Esophagus muscularis mucosa (tissue), 4 donors: Measurements from ENCODE around the gene ATP10B. TPM values are rescaled to one million over a fixed set of nuclear protein-coding genes. Genes with fewer than 3 reads are reported as not detected.

Source experiments
- DNase-seq: peaks from one replicate; pipeline ENCODE4 v3.0.0-alpha.2; 2017; ENCODE audit errors: extremely low spot score
- H3K27ac ChIP-seq, 4 donors: fragments of 200-600 bp; sonication (generic); replicated peaks in 1 of 4; 1 replicate in 3 of 4; 2 replicates in 1 of 4; pipeline ENCODE4 v1.5.1; 2016 to 2019; ENCODE audit warnings: mild to moderate bottlenecking in 1 of 4
- H3K27me3 ChIP-seq, 4 donors: fragments of 200-600 bp; sonication (generic); one replicate each; pipeline versions ENCODE4 v1.5.1 to v1.6.0; 2016 to 2019
- H3K36me3 ChIP-seq, 4 donors: fragments of 200-600 bp; sonication (generic); one replicate each; pipeline ENCODE4 v1.5.1; 2016 to 2019
- H3K4me1 ChIP-seq, 4 donors: fragments of 200-600 bp; sonication (generic); one replicate each; pipeline ENCODE4 v1.5.1; 2016 to 2019
- H3K4me3 ChIP-seq, 4 donors: fragments of 200-600 bp; sonication (generic); 1 replicate in 2 of 4; 2 replicates in 2 of 4; pipeline ENCODE4 v1.5.1; 2016 to 2019; ENCODE audit warnings: mild to moderate bottlenecking in 4 of 4, moderate library complexity in 1 of 4
- H3K9me3 ChIP-seq, 4 donors: fragments of 200-600 bp; sonication (generic); 1 replicate in 3 of 4; 2 replicates in 1 of 4; pipeline ENCODE4 v1.5.1; 2016 to 2019
- CTCF ChIP-seq, 3 experiments: fragments of 200-600 bp in 2 of 3; fragments of 450-650 bp in 1 of 3; sonication (generic) in 2 of 3; IDR thresholded peaks; one replicate each; pipeline ENCODE4 v1.5.1; 2017 to 2019; ENCODE audit warnings: antibody characterized with exemption in 3 of 3, mild to moderate bottlenecking in 2 of 3, moderate library complexity in 1 of 3
- EP300 ChIP-seq: sonication (generic); formaldehyde crosslinking; IDR thresholded peaks from one replicate; pipeline ENCODE4 v1.6.1; 2017; ENCODE audit warnings: antibody characterized with exemption
- POLR2A ChIP-seq: fragments of 450-650 bp; IDR thresholded peaks from one replicate; pipeline ENCODE4 v1.6.1; 2017; ENCODE audit warnings: antibody characterized with exemption, moderate library complexity, mild to moderate bottlenecking, low read depth
- POLR2AphosphoS5 ChIP-seq, 2 donors: sonication (generic); formaldehyde crosslinking; IDR thresholded peaks; one replicate each; pipeline ENCODE4 v1.6.1; 2017; ENCODE audit warnings: antibody characterized with exemption in 2 of 2
- WGBS: methylation state at CpG from one replicate; pipeline ENCODE4 v1.1.5; 2018; 5-methylcytosine and 5-hydroxymethylcytosine counted together
- intact Hi-C: fragments of 100-400 bp; cut with DNase I; formaldehyde crosslinking; loops from one replicate; pipeline ENCODE4 v1.15.1; 2023
- total RNA-seq, 4 donors: library from RNA; depleted of rRNA; stranded (reverse); fragments of >200 nt; gene quantifications; one replicate each; pipeline versions ENCODE4 v1.1.0 to v1.2.1, GENCODE V29; 2016

Gene ATP10B
- total RNA-seq, 4 donors from 2014 or later: 0.42 to 1.1 (median 0.79) TPM

GRCh38 chr5:160846642-160847041, 5.4 kb downstream of the ATP10B start:
- Histone ChIP-seq H3K27ac (no peak overlapping the region), H3K9me3 (no peaks in the 10 kb centered on the region), H3K36me3 (no peaks in the 10 kb centered on the region), H3K27me3 (no peaks in the 10 kb centered on the region), H3K4me3 (no peak overlapping the region), H3K4me1 (no peaks in the 10 kb centered on the region)
- intact Hi-C loops: no loop called here
- DNase-seq: no peak
- TF ChIP-seq EP300 (no peak), CTCF (IDR thresholded peaks at IDR 0.05) (no peak), POLR2AphosphoS5 (IDR thresholded peaks at IDR 0.05) (no peak), POLR2A (no peak)
- 74% methylated on average over 3 of the region's 3 CpGs for WGBS

GRCh38 chr5:160844177-160844576, 7.8 kb downstream of the ATP10B start:
- no peaks in the 10 kb centered on the region for H3K9me3 ChIP-seq
- no peaks in the 10 kb centered on the region for H3K4me1 ChIP-seq
- no peaks in the 10 kb centered on the region for H3K36me3 ChIP-seq
- H3K27ac ChIP-seq: no peak overlapping the region
- no peak overlapping the region for H3K4me3 ChIP-seq
- DNase-seq: no peak
- TF ChIP-seq EP300: no peak
- no peaks in the 10 kb centered on the region for H3K27me3 ChIP-seq
- intact Hi-C loops: no loop called here
- WGBS: 68% methylated on average over 2 of the region's 2 CpGs

GRCh38 chr5:160843240-160843639, 8.8 kb downstream of the ATP10B start:
- no peaks in the 10 kb centered on the region for H3K9me3 ChIP-seq
- H3K36me3 ChIP-seq: no peaks in the 10 kb centered on the region
- intact Hi-C loops: no loop called here
- TF ChIP-seq POLR2A: no peak
- TF ChIP-seq POLR2AphosphoS5 (IDR thresholded peaks at IDR 0.05): no peak
- TF ChIP-seq EP300: no peak
- TF ChIP-seq CTCF (IDR thresholded peaks at IDR 0.05): no peak
- DNase-seq: no peak
- H3K4me1 ChIP-seq: no peaks in the 10 kb centered on the region
- H3K27ac ChIP-seq: no peak overlapping the region
- no peaks in the 10 kb centered on the region for H3K27me3 ChIP-seq
- no peak overlapping the region for H3K4me3 ChIP-seq
- 54% methylated on average over 2 of the region's 2 CpGs for WGBS

GRCh38 chr5:160837749-160838593, 14.0 kb downstream of the ATP10B start:
- Histone ChIP-seq H3K9me3 (peaks cover 0 to 10% (median 7%) of the 10 kb centered on the region in 4 donors), H3K4me3 (no peak overlapping the region), H3K27ac (no peak overlapping the region), H3K4me1 (no peaks in the 10 kb centered on the region), H3K36me3 (no peaks in the 10 kb centered on the region), H3K27me3 (no peaks in the 10 kb centered on the region)
- no peak for TF ChIP-seq POLR2A
- intact Hi-C loops: no loop called here
- DNase-seq: no peak
- WGBS: 65% methylated on average over 3 of the region's 3 CpGs

GRCh38 chr5:160837211-160837610, 14.8 kb downstream of the ATP10B start:
- Histone ChIP-seq H3K36me3 (no peaks in the 10 kb centered on the region), H3K4me3 (no peak overlapping the region), H3K27me3 (no peaks in the 10 kb centered on the region), H3K9me3 (peaks cover 0 to 14% (median 9%) of the 10 kb centered on the region in 4 donors), H3K27ac (no peak overlapping the region), H3K4me1 (no peaks in the 10 kb centered on the region)
- DNase-seq: no peak
- TF ChIP-seq POLR2A (no peak), POLR2AphosphoS5 (IDR thresholded peaks at IDR 0.05) (no peak), CTCF (IDR thresholded peaks at IDR 0.05) (no peak), EP300 (no peak)
- intact Hi-C loops: no loop called here
- 0% methylated on average over 1 of the region's 1 CpG for WGBS
